HUES64 (cell line): ENCODE data around the gene RAX.

Experiments used
- H3K27ac ChIP-seq: 2 replicates; pipeline ENCODE4 v1.7.0; 2013; ENCODE audit warnings: low read depth, low read length, inconsistent platforms
- H3K27me3 ChIP-seq: 2 replicates; pipeline ENCODE4 v1.6.1; 2013; ENCODE audit warnings: mild to moderate bottlenecking, low read length; ENCODE audit not compliant: insufficient read depth
- H3K36me3 ChIP-seq: 2 replicates; pipeline ENCODE4 v1.6.1; 2013; ENCODE audit warnings: mild to moderate bottlenecking, low read length; ENCODE audit not compliant: insufficient read depth
- H3K4me1 ChIP-seq: 2 replicates; pipeline ENCODE4 v1.6.1; 2013; ENCODE audit warnings: mild to moderate bottlenecking, low read length, moderate library complexity; ENCODE audit not compliant: insufficient read depth
- H3K4me3 ChIP-seq: 2 replicates; pipeline ENCODE4 v1.5.1; 2013; ENCODE audit warnings: mild to moderate bottlenecking, low read length, moderate library complexity
- H3K9ac ChIP-seq: 2 replicates; pipeline ENCODE4 v1.6.1; 2013; ENCODE audit warnings: mild to moderate bottlenecking, low read depth, low read length
- H3K9me3 ChIP-seq: 2 replicates; pipeline ENCODE4 v1.6.1; 2013; ENCODE audit warnings: low read depth, low read length; ENCODE audit not compliant: insufficient read depth
- WGBS: fragments of 150-250, 120-280 bp; methylation state at CpG from one replicate; pipeline ENCODE4 v1.1.7; 2013; ENCODE audit warnings: missing lambda C conversion rate; 5-methylcytosine and 5-hydroxymethylcytosine counted together

The RAX gene

GRCh38 chr18:59300676-59301285, 27.5 kb upstream of the RAX start:
- Histone ChIP-seq H3K27me3 (peaks cover 36% of the 10 kb centered on the region), H3K4me3 (no peak overlapping the region), H3K9me3 (no peaks in the 10 kb centered on the region), H3K27ac (no peak overlapping the region), H3K4me1 (no peaks in the 10 kb centered on the region), H3K9ac (no peak overlapping the region), H3K36me3 (no peaks in the 10 kb centered on the region)
- WGBS: 75% methylated on average over 3 of the region's 3 CpGs

DNA sequence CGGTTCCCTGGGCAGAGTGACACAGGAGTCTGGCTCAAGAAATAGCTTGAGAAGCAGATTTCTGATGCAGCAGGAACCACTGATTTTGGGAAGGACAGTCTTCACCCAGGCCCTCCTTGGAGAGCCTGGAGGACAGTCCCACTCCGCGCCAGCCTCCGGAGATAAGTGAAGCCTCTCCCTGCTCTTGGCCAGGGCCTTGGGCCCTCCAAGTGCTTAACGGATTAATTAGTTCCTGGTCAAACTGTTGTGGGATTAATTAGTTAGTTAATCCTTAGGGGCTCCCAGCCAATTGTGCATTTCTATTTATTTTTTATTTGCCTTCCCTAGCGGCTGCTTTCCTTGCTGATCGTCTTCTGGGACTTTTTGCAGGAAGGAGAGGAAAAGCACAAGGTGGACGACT, 25.6 kb upstream of the RAX start:
- Histone ChIP-seq H3K4me3 (no peak overlapping the region), H3K27ac (no peak overlapping the region), H3K4me1 (no peaks in the 10 kb centered on the region), H3K27me3 (peaks cover 45% of the 10 kb centered on the region), H3K9ac (no peak overlapping the region), H3K36me3 (no peaks in the 10 kb centered on the region), H3K9me3 (no peaks in the 10 kb centered on the region)
- WGBS: 87% methylated on average over 8 of the region's 8 CpGs

- Histone ChIP-seq H3K4me1 (no peaks in the 10 kb centered on the region), H3K4me3 (no peak overlapping the region), H3K9me3 (no peaks in the 10 kb centered on the region), H3K27me3 (peaks cover 43% of the 10 kb centered on the region), H3K27ac (no peak overlapping the region), H3K36me3 (no peaks in the 10 kb centered on the region), H3K9ac (no peak overlapping the region)
These were observed 20.1 kb upstream of the RAX start for GRCh38 chr18:59293317-59293716.

DNA sequence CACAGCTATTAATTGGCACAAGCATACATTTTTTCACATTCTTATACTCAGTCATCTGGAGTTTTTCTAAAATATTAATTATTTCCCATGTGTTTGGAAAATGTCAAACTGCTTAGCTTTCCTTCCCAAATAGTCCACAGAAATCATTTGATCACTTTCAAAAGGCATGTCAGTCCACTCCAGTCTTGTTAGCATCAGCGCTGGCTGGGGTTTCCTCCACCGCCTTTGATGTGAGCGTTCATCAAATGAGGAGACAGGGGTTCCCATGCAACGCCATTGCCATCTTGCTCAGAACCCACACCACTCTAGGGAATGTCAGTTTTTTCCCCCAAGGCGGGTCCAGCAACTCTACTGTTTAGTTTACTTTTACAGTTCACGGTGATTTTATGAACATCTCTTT, 13.1 kb upstream of the RAX start:
- Histone ChIP-seq H3K4me1 (no peaks in the 10 kb centered on the region), H3K36me3 (no peaks in the 10 kb centered on the region), H3K27me3 (peaks cover 68% of the 10 kb centered on the region), H3K9me3 (no peaks in the 10 kb centered on the region), H3K27ac (no peak overlapping the region), H3K9ac (no peak overlapping the region), H3K4me3 (no peak overlapping the region)
- 82% methylated on average over 6 of the region's 6 CpGs for WGBS

DNA sequence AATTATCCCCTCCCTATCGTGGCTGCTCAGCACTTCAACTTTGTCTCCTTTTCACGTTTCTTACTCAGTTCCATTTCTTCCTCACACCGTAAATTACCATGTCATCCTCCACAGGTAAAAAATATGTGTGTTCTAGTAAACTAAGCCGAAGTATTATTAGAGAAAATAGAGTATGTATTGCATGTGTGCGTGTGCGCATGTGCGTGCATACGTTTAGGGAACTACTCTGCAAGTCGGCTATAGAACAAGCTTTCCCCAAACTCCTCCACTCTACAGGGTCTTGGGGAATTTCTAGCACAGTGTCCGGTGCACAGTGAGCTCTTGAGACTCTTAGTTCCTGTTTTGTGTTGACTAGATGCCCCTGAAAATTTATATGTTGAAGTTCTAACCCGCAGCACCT, 9.1 kb upstream of the RAX start:
- Histone ChIP-seq H3K4me3 (no peak overlapping the region), H3K4me1 (no peaks in the 10 kb centered on the region), H3K27ac (no peak overlapping the region), H3K27me3 (peaks cover 96% of the 10 kb centered on the region), H3K9me3 (no peaks in the 10 kb centered on the region), H3K9ac (no peak overlapping the region), H3K36me3 (no peaks in the 10 kb centered on the region)
- WGBS: 88% methylated on average over 10 of the region's 11 CpGs

DNA sequence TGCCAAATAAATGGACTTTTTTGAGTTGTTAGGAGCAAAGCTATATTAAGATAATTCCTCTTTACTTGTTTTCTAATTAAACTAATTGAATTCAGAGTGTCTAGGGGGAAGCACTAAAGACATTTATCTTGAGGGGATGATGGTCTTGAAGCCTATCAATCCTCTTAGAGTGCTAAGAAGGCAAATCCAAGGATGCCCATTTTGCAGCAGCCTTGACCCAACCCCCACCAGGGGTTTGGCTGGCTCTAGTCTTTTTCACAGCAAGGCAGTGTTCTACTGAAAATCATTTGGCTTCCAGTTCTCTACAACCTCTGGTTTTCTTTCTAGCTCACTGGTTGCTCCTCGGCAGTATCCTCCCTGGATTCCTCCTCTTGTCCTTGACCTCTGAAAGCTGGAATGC, 6.5 kb upstream of the RAX start:
- no peak overlapping the region for H3K9ac ChIP-seq
- whole genome bisulfite sequencing: 76% methylated on average over 1 of the region's 1 CpG
- H3K4me3 ChIP-seq: no peak overlapping the region
- peaks cover 13% of the 10 kb centered on the region for H3K4me1 ChIP-seq
- peaks cover 100% of the 10 kb centered on the region for H3K27me3 ChIP-seq
- no peaks in the 10 kb centered on the region for H3K36me3 ChIP-seq
- H3K27ac ChIP-seq: no peak overlapping the region
- H3K9me3 ChIP-seq: no peaks in the 10 kb centered on the region

GRCh38 chr18:59279193-59279592, 5.9 kb upstream of the RAX start:
- Histone ChIP-seq H3K27me3 (peaks cover 100% of the 10 kb centered on the region), H3K4me1 (peaks cover 13% of the 10 kb centered on the region), H3K27ac (no peak overlapping the region), H3K4me3 (no peak overlapping the region), H3K9ac (no peak overlapping the region), H3K36me3 (no peaks in the 10 kb centered on the region), H3K9me3 (no peaks in the 10 kb centered on the region)
- 80% methylated on average over 3 of the region's 3 CpGs for WGBS

DNA sequence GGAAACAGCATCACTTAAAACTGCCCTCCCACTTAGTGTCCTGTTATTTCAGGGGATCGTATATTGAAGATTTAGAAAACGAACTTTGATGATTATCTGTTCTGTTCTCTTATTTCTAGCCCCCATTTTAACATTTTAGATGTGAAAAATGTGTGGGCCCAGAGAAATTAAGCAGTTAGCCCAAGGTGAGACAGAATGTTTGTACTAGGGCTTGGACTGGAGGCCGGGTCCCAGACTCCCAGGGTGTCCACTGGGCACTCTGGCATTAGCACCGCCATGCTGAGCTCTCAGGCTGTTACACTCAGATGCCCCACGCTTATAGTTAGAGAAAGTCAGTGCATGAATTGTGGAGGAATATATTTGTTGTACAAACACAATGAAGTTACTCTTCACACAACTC, 5.5 kb upstream of the RAX start:
- H3K27ac ChIP-seq: no peak overlapping the region

DNA sequence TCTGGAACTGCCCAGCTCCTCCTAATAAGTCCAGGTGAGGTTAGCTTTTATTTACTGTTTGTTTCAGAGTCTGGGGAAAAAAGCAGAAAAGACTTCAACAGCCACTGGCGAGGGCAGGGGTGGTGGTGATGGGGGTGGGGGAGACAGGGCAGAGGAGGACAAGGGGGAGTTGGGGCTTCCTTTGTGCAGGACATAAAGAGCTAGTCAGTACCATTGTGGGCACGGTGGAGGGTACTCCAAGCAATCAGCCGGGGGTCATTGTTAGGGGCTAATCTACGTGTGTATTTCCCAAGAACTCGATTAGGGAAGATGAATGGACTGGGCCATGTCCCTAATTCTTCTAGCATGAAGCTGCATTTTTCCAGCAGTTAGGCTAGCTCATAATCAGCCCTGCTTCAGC, 2.8 kb upstream of the RAX start:
- H3K27ac ChIP-seq: no peak overlapping the region

More for the DNA sequence above, 5.5 kb upstream of the RAX start:
- no peaks in the 10 kb centered on the region for H3K9me3 ChIP-seq
- peaks cover 100% of the 10 kb centered on the region for H3K27me3 ChIP-seq
- peaks cover 13% of the 10 kb centered on the region for H3K4me1 ChIP-seq
- no peak overlapping the region for H3K4me3 ChIP-seq
- WGBS: 88% methylated on average over 4 of the region's 5 CpGs
- H3K9ac ChIP-seq: no peak overlapping the region
- H3K36me3 ChIP-seq: no peaks in the 10 kb centered on the region

GRCh38 chr18:59275406-59275949, 2.2 kb upstream of the RAX start:
- WGBS: 38% methylated on average over 6 of the region's 6 CpGs
- Histone ChIP-seq H3K9ac (no peak overlapping the region), H3K9me3 (no peaks in the 10 kb centered on the region), H3K36me3 (no peaks in the 10 kb centered on the region), H3K27me3 (peaks cover 100% of the 10 kb centered on the region), H3K4me1 (peaks cover 25% of the 10 kb centered on the region), H3K4me3 (no peak overlapping the region; the same call in 1 of the 2 replicates), H3K27ac (no peak overlapping the region)

More for the DNA sequence above, 2.8 kb upstream of the RAX start:
- Histone ChIP-seq H3K4me3 (no peak overlapping the region; the same call in 1 of the 2 replicates), H3K9me3 (no peaks in the 10 kb centered on the region), H3K36me3 (no peaks in the 10 kb centered on the region), H3K4me1 (peaks cover 20% of the 10 kb centered on the region), H3K27me3 (peaks cover 100% of the 10 kb centered on the region), H3K9ac (no peak overlapping the region)
- WGBS: 14% methylated on average over 5 of the region's 5 CpGs

- Histone ChIP-seq H3K27me3 (peaks cover 100% of the 10 kb centered on the region), H3K9ac (no peak overlapping the region)
These were observed 1.3 kb upstream of the RAX start for GRCh38 chr18:59274533-59274928.

More at GRCh38 chr18:59274533-59274928, 1.3 kb upstream of the RAX start:
- Histone ChIP-seq H3K36me3 (no peaks in the 10 kb centered on the region), H3K9me3 (no peaks in the 10 kb centered on the region), H3K27ac (no peak overlapping the region), H3K4me1 (peaks cover 29% of the 10 kb centered on the region), H3K4me3 (peak overlapping the region; percentile 59)
- 5% methylated on average over 17 of the region's 18 CpGs for WGBS
